GM23338 (cell line): Measurements from ENCODE around the gene AFF3. TPM values are rescaled to one million over a fixed set of nuclear protein-coding genes. Genes with fewer than 3 reads are reported as not detected.

Experiments
- ATAC-seq: fragments of 200-7000 bp; cut with Tn5 transposase; 3 replicates; pipeline ENCODE4 v1.9.1; 2020
- DNase-seq: peaks from one replicate; pipeline ENCODE4 v3.0.0-alpha.2; 2015; ENCODE audit warnings: low spot score
- H2AFZ ChIP-seq: fragments of 200-600 bp; sonication (generic); 2 replicates; pipeline ENCODE4 v1.8.0; 2016; ENCODE audit warnings: antibody characterized with exemption, mild to moderate bottlenecking, moderate library complexity
- H3F3A ChIP-seq: fragments of 200-600 bp; sonication (generic); replicated peaks from 2 replicates; pipeline ENCODE4 v1.8.0; 2017; ENCODE audit warnings: antibody characterized with exemption, mixed run types, low read depth
- H3K27ac ChIP-seq: fragments of 200-600 bp; sonication (generic); 2 replicates; pipeline ENCODE4 v1.6.1; 2016; ENCODE audit warnings: low read depth
- H3K27me3 ChIP-seq: fragments of 200-600 bp; sonication (generic); 2 replicates; pipeline ENCODE4 v1.8.0; 2016; ENCODE audit warnings: mild to moderate bottlenecking, mixed run types, moderate library complexity; ENCODE audit not compliant: insufficient read depth
- H3K36me3 ChIP-seq: fragments of 200-600 bp; sonication (generic); 2 replicates; pipeline ENCODE4 v1.8.0; 2016; ENCODE audit warnings: mild to moderate bottlenecking; ENCODE audit not compliant: insufficient read depth
- H3K4me1 ChIP-seq: fragments of 200-600 bp; sonication (generic); 2 replicates; pipeline ENCODE4 v1.8.0; 2016; ENCODE audit warnings: mild to moderate bottlenecking, moderate library complexity; ENCODE audit not compliant: insufficient read depth
- H3K4me2 ChIP-seq: fragments of 200-600 bp; sonication (generic); 2 replicates; pipeline ENCODE4 v1.7.1; 2017; ENCODE audit warnings: mixed run types
- H3K4me3 ChIP-seq: fragments of 200-600 bp; sonication (generic); 2 replicates; pipeline ENCODE4 v1.6.1; 2016; ENCODE audit warnings: mixed run types
- H3K79me2 ChIP-seq: fragments of 200-600 bp; sonication (generic); replicated peaks from 2 replicates; pipeline ENCODE4 v1.8.0; 2017; ENCODE audit warnings: mild to moderate bottlenecking; ENCODE audit not compliant: insufficient read depth
- H3K9me2 ChIP-seq: fragments of 200-600 bp; sonication (generic); 2 replicates; pipeline ENCODE4 v1.8.0; 2017; ENCODE audit not compliant: insufficient read depth
- H4K20me1 ChIP-seq: fragments of 200-600 bp; sonication (generic); replicated peaks from 2 replicates; pipeline ENCODE4 v1.8.0; 2017; ENCODE audit warnings: mild to moderate bottlenecking; ENCODE audit not compliant: insufficient read depth
- H3K27ac Mint-ChIP-seq: 2 replicates; pipeline ENCODE4 v1.8.0; 2020; ENCODE audit warnings: inconsistent platforms, mild to moderate bottlenecking, moderate library complexity, mixed read lengths
- H3K27me3 Mint-ChIP-seq: 3 replicates; pipeline ENCODE4 v1.8.0; 2022; ENCODE audit warnings: low read depth, mild to moderate bottlenecking, moderate library complexity, mixed read lengths, inconsistent platforms; ENCODE audit not compliant: insufficient read depth, poor library complexity
- H3K36me3 Mint-ChIP-seq: 3 replicates; pipeline ENCODE4 v1.8.0; 2021; ENCODE audit warnings: low read depth, mild to moderate bottlenecking, inconsistent platforms, moderate library complexity, mixed read lengths
- H3K4me1 Mint-ChIP-seq: 3 replicates; pipeline ENCODE4 v1.8.0; 2020; ENCODE audit warnings: mild to moderate bottlenecking, inconsistent platforms, mixed read lengths
- H3K4me3 Mint-ChIP-seq: 3 replicates; pipeline ENCODE4 v1.8.0; 2021; ENCODE audit warnings: moderate library complexity, mild to moderate bottlenecking, inconsistent platforms, mixed read lengths
- H3K9me3 Mint-ChIP-seq: 3 replicates; pipeline ENCODE4 v1.8.0; 2020; ENCODE audit warnings: moderate library complexity, mild to moderate bottlenecking, inconsistent platforms, mixed read lengths
- CREB1 ChIP-seq: fragments of 250-450 bp; sonication (Bioruptor Pico); IDR thresholded peaks from 2 replicates; pipeline ENCODE4 v1.5.0; 2020; ENCODE audit warnings: low read depth, mild to moderate bottlenecking, moderate library complexity
- CTCF ChIP-seq, 2 experiments: fragments of 200-600 bp in 1 of 2; sonication (generic) in 1 of 2; conservative IDR thresholded peaks; 2 replicates each; pipeline versions ENCODE4 v1.5.1 to v1.6.1; 2016 to 2017; ENCODE audit warnings: antibody characterized with exemption in 2 of 2, low read depth in 2 of 2, mild to moderate bottlenecking in 2 of 2, moderate library complexity in 1 of 2
- ETS1 ChIP-seq: IDR thresholded peaks from 2 replicates; pipeline ENCODE4 v1.6.1; 2016; ENCODE audit warnings: antibody characterized with exemption
- EZH2 ChIP-seq: fragments of 200-600 bp; sonication (generic); IDR thresholded peaks from one replicate; pipeline ENCODE4 v1.8.0; 2017; ENCODE audit warnings: antibody characterized with exemption, mild to moderate bottlenecking, low read depth; ENCODE audit not compliant: unreplicated experiment
- EZH2phosphoT487 ChIP-seq: fragments of 200-600 bp; sonication (generic); IDR thresholded peaks from one replicate; pipeline ENCODE4 v1.8.1; 2018; ENCODE audit warnings: antibody characterized with exemption; ENCODE audit not compliant: unreplicated experiment
- JUNB ChIP-seq: IDR thresholded peaks from one replicate; pipeline ENCODE4 v1.6.1; 2016; ENCODE audit warnings: antibody characterized with exemption; ENCODE audit not compliant: unreplicated experiment
- NANOG ChIP-seq: IDR thresholded peaks from 2 replicates; pipeline ENCODE4 v1.6.1; 2016; ENCODE audit warnings: antibody characterized with exemption, borderline replicate concordance
- POLR2AphosphoS5 ChIP-seq: IDR thresholded peaks from 2 replicates; pipeline ENCODE4 v1.6.1; 2016; ENCODE audit warnings: antibody characterized with exemption, low read depth
- REST ChIP-seq: IDR thresholded peaks from one replicate; pipeline ENCODE4 v1.6.1; 2018; ENCODE audit warnings: antibody characterized with exemption; ENCODE audit not compliant: unreplicated experiment
- STAT1 ChIP-seq: IDR thresholded peaks from one replicate; pipeline ENCODE4 v1.6.1; 2016; ENCODE audit warnings: antibody characterized with exemption; ENCODE audit not compliant: unreplicated experiment
- ZNF114 ChIP-seq: fragments of 250-450 bp; sonication (Bioruptor Pico); IDR thresholded peaks from 2 replicates; pipeline ENCODE4 v1.5.0; 2020; ENCODE audit warnings: mild to moderate bottlenecking, moderate library complexity
- ZNF331 ChIP-seq: fragments of 250-450 bp; sonication (Bioruptor Pico); IDR thresholded peaks from 2 replicates; pipeline ENCODE4 v1.5.0; 2020; ENCODE audit warnings: low read depth, mild to moderate bottlenecking, moderate library complexity
- ZNF462 ChIP-seq: fragments of 250-450 bp; sonication (Bioruptor Pico); IDR thresholded peaks from 2 replicates; pipeline ENCODE4 v1.5.0; 2020; ENCODE audit warnings: mild to moderate bottlenecking, moderate library complexity
- polyA plus RNA-seq: library from polyadenylated mRNA; unstranded; fragments of >200 nt; fragmentation: Nextera tagmentation; extraction: Ambion mirVana; gene quantifications from 2 replicates; pipeline ENCODE4 v1.2.1, GENCODE V29; 2016
- total RNA-seq: library from RNA; depleted of rRNA; stranded (reverse); fragments of >200 nt; shearing (Covaris generic); gene quantifications from 2 replicates; pipeline ENCODE4 v1.2.3, GENCODE V29; 2014

Gene AFF3
- total and polyA plus RNA-seq, 2 experiments from 2014 or later, result 0.73 to 1.4 TPM

GRCh38 chr2:99850084-99850710 is 292.2 kb downstream of the AFF3 start:
- Histone ChIP-seq H3F3A (no peaks in the 10 kb centered on the region), H3K27ac (no peak overlapping the region), H3K4me2 (no peak overlapping the region), H3K27me3 (no peaks in the 10 kb centered on the region), H3K4me3 (no peak overlapping the region), H4K20me1 (no peaks in the 10 kb centered on the region), H3K79me2 (no peaks in the 10 kb centered on the region), H3K9me2 (no peaks in the 10 kb centered on the region), H2AFZ (no peak overlapping the region), H3K36me3 (no peaks in the 10 kb centered on the region), H3K4me1 (no peaks in the 10 kb centered on the region)
- Mint-ChIP-seq H3K4me3 (no peak overlapping the region), H3K36me3 (no peaks in the 10 kb centered on the region), H3K9me3 (no peaks in the 10 kb centered on the region), H3K4me1 (no peaks in the 10 kb centered on the region), H3K27ac (no peak overlapping the region), H3K27me3 (no peaks in the 10 kb centered on the region)
- ATAC-seq (no peak), DNase-seq (no peak)
- TF ChIP-seq EZH2, result no peak
- no peak for TF ChIP-seq ZNF114 (CRISPR knock-in tag)
- TF ChIP-seq CTCF (conservative IDR thresholded peaks at IDR 0.05; ENCODE audit: low read depth in 2 of 2), result no peak
- no peak for TF ChIP-seq STAT1
- no peak for TF ChIP-seq ZNF331 (CRISPR knock-in tag)
- TF ChIP-seq NANOG, result no peak
- TF ChIP-seq EZH2phosphoT487, result no peak
- TF ChIP-seq CREB1 (CRISPR knock-in tag), result no peak
- no peak for TF ChIP-seq ZNF462 (CRISPR knock-in tag)
- TF ChIP-seq ETS1, result no peak
- no peak for TF ChIP-seq POLR2AphosphoS5
- no peak for TF ChIP-seq JUNB
- no peak for TF ChIP-seq REST
